Measurements from ENCODE around the gene TNS3.

TNS3 gene

DNA sequence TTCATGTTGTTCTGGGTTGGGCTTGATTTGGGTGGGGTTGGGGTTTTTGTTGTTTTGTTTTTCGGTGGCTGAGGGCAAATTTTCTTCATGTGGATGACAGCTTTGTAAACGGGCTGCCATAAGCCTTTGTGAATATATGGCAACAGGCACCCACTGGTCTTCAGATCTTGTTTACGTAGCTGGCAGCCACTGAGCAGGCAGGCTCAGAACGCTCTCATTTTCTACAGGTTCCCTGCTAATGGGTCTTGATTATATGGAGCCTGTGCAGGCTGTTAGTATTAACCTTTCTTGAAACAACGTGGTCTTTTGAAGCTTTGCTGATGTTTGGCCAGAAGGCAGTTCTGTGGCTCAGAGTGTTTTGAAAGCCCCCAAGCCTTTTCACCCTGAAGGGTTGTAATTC is 199.7 kb downstream of the TNS3 start:
- H3K9ac ChIP-seq, result no peak overlapping the region
- no peak overlapping the region for H3K27ac ChIP-seq
- H4K20me1 ChIP-seq, result peaks cover 57 to 100% (median 70%) of the 10 kb centered on the region in 11 experiments; a peak in 21 of 22 replicates
- no peak overlapping the region for H3K4me3 ChIP-seq
- TF ChIP-seq Cebpa-rat (IDR thresholded peaks at IDR 0.05), result no peak
- H3K4me2 ChIP-seq, result no peak overlapping the region
- H3K9me3 ChIP-seq (replicated peaks in 1 of 11), result no peaks in the 10 kb centered on the region
- H3K36me3 ChIP-seq, result peaks cover 0 to 100% (median 15%) of the 10 kb centered on the region in 11 experiments; a peak in 16 of 22 replicates
- H3K27me3 ChIP-seq, result peaks cover 0 to 81% (median 57%) of the 10 kb centered on the region in 11 experiments; a peak in 16 of 22 replicates
- H3K4me1 ChIP-seq, result peaks cover 11 to 38% (median 18%) of the 10 kb centered on the region in 10 experiments; a peak in 18 of 20 replicates

DNA sequence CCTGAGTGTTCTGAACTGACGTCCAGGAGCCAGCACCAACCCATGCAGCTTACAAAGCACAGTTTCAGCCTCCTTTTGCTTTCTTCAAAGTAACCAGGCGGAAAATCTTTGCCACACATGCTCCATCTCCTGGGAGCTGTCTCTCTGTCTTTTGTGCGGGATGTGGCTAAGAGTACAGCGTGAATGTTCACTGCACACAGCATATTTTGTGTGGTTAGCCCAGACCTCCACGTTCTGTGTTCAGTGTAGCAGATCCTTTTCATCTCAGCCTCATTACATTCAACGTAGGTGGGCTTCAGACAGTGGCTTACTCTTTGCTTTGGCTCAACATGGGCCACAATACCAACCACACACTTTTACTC is 200.8 kb downstream of the TNS3 start:
- Histone ChIP-seq H3K4me3 (no peak overlapping the region), H3K36me3 (peaks cover 0 to 100% (median 15%) of the 10 kb centered on the region in 11 experiments; a peak in 15 of 22 replicates), H3K9ac (peak overlapping the region in 1 of 11 experiments; percentile 21; a peak in 1 of 22 replicates), H3K4me2 (peak overlapping the region in 7 of 11 experiments; percentile 32 to 52 (median 48); a peak in 14 of 22 replicates), H3K9me3 (replicated peaks in 1 of 11) (no peaks in the 10 kb centered on the region), H3K27me3 (peaks cover 0 to 80% (median 57%) of the 10 kb centered on the region in 11 experiments; a peak in 16 of 22 replicates), H3K27ac (no peak overlapping the region), H3K4me1 (peaks cover 11 to 34% (median 18%) of the 10 kb centered on the region in 10 experiments; a peak in 18 of 20 replicates), H4K20me1 (peaks cover 56 to 100% (median 69%) of the 10 kb centered on the region in 11 experiments; a peak in 21 of 22 replicates)
- no peak for TF ChIP-seq Cebpa-rat (IDR thresholded peaks at IDR 0.05)

GRCh38 chr7:47380325-47381133 is 201.4 kb downstream of the TNS3 start:
- no peak overlapping the region for H3K27ac ChIP-seq
- H3K27me3 ChIP-seq, result peaks cover 0 to 76% (median 57%) of the 10 kb centered on the region in 11 experiments; a peak in 16 of 22 replicates
- H3K9ac ChIP-seq, result peak overlapping the region in 1 of 11 experiments; percentile 21; a peak in 1 of 22 replicates
- H3K4me3 ChIP-seq, result no peak overlapping the region
- peaks cover 11 to 30% (median 18%) of the 10 kb centered on the region in 10 experiments; a peak in 18 of 20 replicates for H3K4me1 ChIP-seq
- TF ChIP-seq Cebpa-rat (IDR thresholded peaks at IDR 0.05), result no peak
- peak overlapping the region in 7 of 11 experiments; percentile 32 to 52 (median 48); a peak in 13 of 22 replicates for H3K4me2 ChIP-seq
- peaks cover 0 to 100% (median 15%) of the 10 kb centered on the region in 11 experiments; a peak in 15 of 22 replicates for H3K36me3 ChIP-seq
- peaks cover 54 to 100% (median 66%) of the 10 kb centered on the region in 11 experiments; a peak in 21 of 22 replicates for H4K20me1 ChIP-seq
- no peaks in the 10 kb centered on the region for H3K9me3 ChIP-seq (replicated peaks in 1 of 11)

DNA sequence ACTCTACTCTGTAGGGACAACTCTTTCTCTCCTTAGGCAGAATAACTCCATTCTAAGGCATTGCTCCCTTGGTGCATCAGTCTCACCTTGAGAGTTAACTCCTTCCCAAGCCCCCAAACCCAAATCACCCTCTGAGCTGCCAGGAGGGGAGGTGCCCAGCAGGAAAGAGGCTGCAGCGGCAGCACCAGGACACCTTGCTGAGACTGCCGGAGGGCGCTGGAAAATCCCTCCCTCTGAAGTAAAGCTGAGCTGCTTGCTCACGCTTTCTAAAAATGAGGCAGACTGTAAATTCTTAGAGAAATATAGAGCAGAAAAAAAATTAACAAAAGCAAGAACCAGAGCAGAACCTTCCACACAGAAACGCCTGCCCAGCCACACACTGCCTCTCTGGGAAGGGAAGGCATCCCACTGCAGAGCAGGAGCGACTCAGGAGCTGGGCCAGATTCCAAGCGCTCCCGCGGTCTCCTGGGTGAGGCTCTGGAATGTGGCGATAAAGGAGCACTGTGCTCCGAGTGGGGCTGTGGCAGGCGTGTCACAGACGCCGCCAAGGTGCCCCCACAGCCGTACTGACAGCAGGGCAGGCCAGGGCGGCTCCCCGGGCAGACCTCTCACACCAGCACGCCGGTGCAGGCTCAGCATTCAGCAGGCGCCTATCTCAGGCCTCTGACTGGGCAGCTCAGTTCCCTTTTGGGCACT is 202.1 kb downstream of the TNS3 start:
- Histone ChIP-seq H3K27ac (no peak overlapping the region), H4K20me1 (peaks cover 46 to 100% (median 64%) of the 10 kb centered on the region in 11 experiments; a peak in 21 of 22 replicates), H3K9ac (no peak overlapping the region), H3K36me3 (peaks cover 0 to 100% (median 11%) of the 10 kb centered on the region in 11 experiments; a peak in 14 of 22 replicates), H3K4me2 (0 out of 22 replicates have a peak overlapping the region, but pooled peaks of 1 of the 11 experiments have one; percentile 43), H3K9me3 (replicated peaks in 1 of 11) (no peaks in the 10 kb centered on the region), H3K27me3 (peaks cover 0 to 69% (median 54%) of the 10 kb centered on the region in 11 experiments; a peak in 16 of 22 replicates), H3K4me1 (peaks cover 11 to 25% (median 18%) of the 10 kb centered on the region in 10 experiments; a peak in 18 of 20 replicates), H3K4me3 (no peak overlapping the region)
- TF ChIP-seq Cebpa-rat (IDR thresholded peaks at IDR 0.05), result no peak

DNA sequence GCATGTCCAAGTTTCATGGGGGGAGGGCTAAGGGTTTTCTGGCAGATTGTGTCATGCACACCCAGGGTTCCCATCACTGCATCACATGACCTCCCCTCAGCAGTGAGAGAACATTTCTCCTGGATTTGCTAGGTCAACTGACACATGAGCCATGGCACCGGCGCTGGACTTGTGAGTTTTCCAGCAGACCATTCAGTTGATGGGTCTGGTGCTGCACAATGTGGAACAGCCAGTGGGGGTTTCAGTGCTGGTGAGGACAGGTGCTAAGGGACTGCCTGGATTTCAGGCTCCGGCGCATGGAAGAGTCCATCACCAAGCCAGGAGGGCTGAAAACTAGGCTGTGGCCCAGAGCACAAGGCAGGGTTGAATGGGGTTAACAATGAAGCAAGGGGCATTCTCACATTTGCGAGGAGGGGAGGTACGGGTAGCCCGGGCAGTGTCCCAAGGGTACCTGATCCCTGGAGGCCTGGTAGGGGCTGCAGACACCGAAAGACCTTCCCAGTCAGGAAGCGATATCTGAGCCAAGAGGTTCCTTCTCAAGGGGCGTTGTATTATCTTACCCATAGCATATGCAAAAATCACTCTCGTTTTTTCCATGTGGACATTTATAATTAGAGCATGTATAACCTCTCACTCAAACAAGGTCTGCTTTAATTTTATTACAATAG is 203.0 kb downstream of the TNS3 start:
- H3K4me3 ChIP-seq, result no peak overlapping the region
- peaks cover 42 to 100% (median 64%) of the 10 kb centered on the region in 11 experiments; a peak in 21 of 22 replicates for H4K20me1 ChIP-seq
- H3K9me3 ChIP-seq (replicated peaks in 1 of 11), result no peaks in the 10 kb centered on the region
- peaks cover 11 to 22% (median 15%) of the 10 kb centered on the region in 10 experiments; a peak in 18 of 20 replicates for H3K4me1 ChIP-seq
- peaks cover 0 to 60% (median 48%) of the 10 kb centered on the region in 11 experiments; a peak in 16 of 22 replicates for H3K27me3 ChIP-seq
- H3K9ac ChIP-seq, result no peak overlapping the region
- no peak overlapping the region for H3K27ac ChIP-seq
- peaks cover 0 to 100% (median 11%) of the 10 kb centered on the region in 11 experiments; a peak in 14 of 22 replicates for H3K36me3 ChIP-seq
- TF ChIP-seq Cebpa-rat (IDR thresholded peaks at IDR 0.05), result no peak
- peak overlapping the region in 2 of 11 experiments; percentile 22 to 43; a peak in 3 of 22 replicates for H3K4me2 ChIP-seq

- H3K4me1 ChIP-seq, result peaks cover 7 to 22% (median 11%) of the 10 kb centered on the region in 10 experiments; a peak in 15 of 20 replicates
- no peak overlapping the region for H3K4me2 ChIP-seq
- peaks cover 0 to 100% (median 11%) of the 10 kb centered on the region in 11 experiments; a peak in 14 of 22 replicates for H3K36me3 ChIP-seq
- peaks cover 0 to 48% (median 37%) of the 10 kb centered on the region in 11 experiments; a peak in 16 of 22 replicates for H3K27me3 ChIP-seq
- no peaks in the 10 kb centered on the region for H3K9me3 ChIP-seq (replicated peaks in 1 of 11)
- no peak overlapping the region for H3K27ac ChIP-seq
- no peak overlapping the region for H3K9ac ChIP-seq
- peaks cover 38 to 100% (median 64%) of the 10 kb centered on the region in 11 experiments; a peak in 21 of 22 replicates for H4K20me1 ChIP-seq
- TF ChIP-seq Cebpa-rat (IDR thresholded peaks at IDR 0.05), result no peak
- no peak overlapping the region for H3K4me3 ChIP-seq
These were observed 204.2 kb downstream of the TNS3 start for GRCh38 chr7:47377741-47378140.

GRCh38 chr7:47376991-47377616 is 204.8 kb downstream of the TNS3 start:
- Histone ChIP-seq H3K4me1 (peaks cover 7 to 22% (median 11%) of the 10 kb centered on the region in 10 experiments; a peak in 15 of 20 replicates), H3K27ac (no peak overlapping the region), H3K9me3 (replicated peaks in 1 of 11) (no peaks in the 10 kb centered on the region), H4K20me1 (peaks cover 33 to 100% (median 59%) of the 10 kb centered on the region in 11 experiments; a peak in 21 of 22 replicates), H3K4me3 (no peak overlapping the region), H3K9ac (no peak overlapping the region), H3K27me3 (peaks cover 0 to 42% (median 30%) of the 10 kb centered on the region in 11 experiments; a peak in 16 of 22 replicates), H3K4me2 (no peak overlapping the region), H3K36me3 (peaks cover 0 to 100% (median 11%) of the 10 kb centered on the region in 11 experiments; a peak in 14 of 22 replicates)
- TF ChIP-seq Cebpa-rat (IDR thresholded peaks at IDR 0.05), result no peak
